GM12878 (cell line): ENCODE measurements around the gene ZFYVE19. TPM values are rescaled to one million over a fixed set of nuclear protein-coding genes. Genes with fewer than 3 reads are reported as not detected.

Source experiments
- ASH2L ChIP-seq: fragments of 300-600, 200-600 bp; sonication (generic); IDR thresholded peaks from 2 replicates; pipeline ENCODE4 v1.6.1; 2017; ENCODE audit warnings: low read depth, mild to moderate bottlenecking, borderline replicate concordance
- BCL3 ChIP-seq: IDR thresholded peaks from 2 replicates; pipeline ENCODE4 v1.6.1; 2011; ENCODE audit warnings: borderline replicate concordance, low read depth, mild to moderate bottlenecking, moderate library complexity, low read length; ENCODE audit not compliant: insufficient read depth, poor library complexity, severe bottlenecking
- CHD4 ChIP-seq: fragments of 200-600 bp; sonication (generic); IDR thresholded peaks from 2 replicates; pipeline ENCODE4 v1.6.1; 2016; ENCODE audit warnings: mild to moderate bottlenecking
- DPF2 ChIP-seq: fragments of 450-650 bp; IDR thresholded peaks from 2 replicates; pipeline ENCODE4 v1.6.1; 2017; ENCODE audit warnings: mild to moderate bottlenecking
- ELK1 ChIP-seq: IDR thresholded peaks from 2 replicates; pipeline ENCODE4 v1.6.1; 2012; ENCODE audit warnings: low read depth, low read length, improper control_type of control experiment
- ETV6 ChIP-seq, 2 experiments: fragments of 450-650 bp in 1 of 2; IDR thresholded peaks in 1 of 2; conservative IDR thresholded peaks in 1 of 2; 2 replicates each; pipeline ENCODE4 v1.6.1; 2014; ENCODE audit warnings: antibody characterized with exemption in 1 of 2, borderline replicate concordance in 1 of 2, low read depth in 1 of 2, mild to moderate bottlenecking in 1 of 2, moderate library complexity in 1 of 2
- FOXK2 ChIP-seq: fragments of 450-650 bp; IDR thresholded peaks from 2 replicates; pipeline ENCODE4 v1.6.1; 2017; ENCODE audit warnings: mild to moderate bottlenecking, moderate library complexity
- GABPA ChIP-seq: IDR thresholded peaks from 2 replicates; pipeline ENCODE4 v1.6.1; 2014; ENCODE audit warnings: antibody characterized with exemption, low read depth, mild to moderate bottlenecking, inconsistent platforms
- HCFC1 ChIP-seq: fragments of 150-350 bp; IDR thresholded peaks from 2 replicates; pipeline ENCODE4 v1.6.1; 2014; ENCODE audit warnings: low read length
- HDAC2 ChIP-seq: fragments of 200-600 bp; sonication (generic); IDR thresholded peaks from 2 replicates; pipeline ENCODE4 v1.6.1; 2017
- HDGF ChIP-seq: fragments of 450-650 bp; IDR thresholded peaks from 2 replicates; pipeline ENCODE4 v1.6.1; 2016; ENCODE audit warnings: antibody characterized with exemption
- KAT2A ChIP-seq: conservative IDR thresholded peaks from 2 replicates; pipeline ENCODE4 v1.6.1; 2011; ENCODE audit warnings: low read depth, low read length; ENCODE audit not compliant: control insufficient read depth
- MLLT1 ChIP-seq: fragments of 450-650 bp; IDR thresholded peaks from 2 replicates; pipeline ENCODE4 v1.6.1; 2016; ENCODE audit warnings: mild to moderate bottlenecking
- MTA3 ChIP-seq: IDR thresholded peaks from 2 replicates; pipeline ENCODE4 v1.6.1; 2012; ENCODE audit warnings: low read length, inconsistent platforms, borderline replicate concordance
- NFYB ChIP-seq: IDR thresholded peaks from 2 replicates; pipeline ENCODE4 v1.6.1; 2011; ENCODE audit warnings: low read depth, mild to moderate bottlenecking, low read length, improper control_type of control experiment, moderate library complexity; ENCODE audit not compliant: insufficient read depth
- NR2C1 ChIP-seq: fragments of 450-650 bp; IDR thresholded peaks from 2 replicates; pipeline ENCODE4 v1.6.1; 2017; ENCODE audit warnings: antibody characterized with exemption, mild to moderate bottlenecking, moderate library complexity
- RAD21 ChIP-seq: IDR thresholded peaks from 2 replicates; pipeline ENCODE4 v1.6.1; 2011; ENCODE audit warnings: mild to moderate bottlenecking, low read depth, low read length, moderate library complexity; ENCODE audit not compliant: insufficient read depth
- RFX5 ChIP-seq: IDR thresholded peaks from 2 replicates; pipeline ENCODE4 v1.6.1; 2011; ENCODE audit warnings: low read depth, low read length, improper control_type of control experiment
- SMAD5 ChIP-seq: IDR thresholded peaks from 2 replicates; pipeline ENCODE4 v1.6.1; 2016; ENCODE audit warnings: antibody characterized with exemption, low read depth
- ZBED1 ChIP-seq: IDR thresholded peaks from 2 replicates; pipeline ENCODE4 v1.6.1; 2016; ENCODE audit warnings: borderline replicate concordance
- ZSCAN29 ChIP-seq: fragments of 450-650 bp; IDR thresholded peaks from 2 replicates; pipeline ENCODE4 v1.6.1; 2017; ENCODE audit warnings: mild to moderate bottlenecking, moderate library complexity
- polyA plus RNA-seq, 11 experiments: library from polyadenylated mRNA; depleted of rRNA in 4 of 11; unstranded in 6 of 11; stranded (reverse) in 5 of 11; fragments of >200 nt; fragmentation: Nextera tagmentation in 4 of 11; fragmentation: Illumina TruSeq in 1 of 11; extraction: Ambion mirVana in 4 of 11; extraction: Trizol in 1 of 11; gene quantifications; 1 replicate in 1 of 11; 2 replicates in 10 of 11; pipeline versions ENCODE4 v1.2.1 to v1.2.3, GENCODE V29; 2011 to 2016; ENCODE audit warnings: inconsistent platforms in 2 of 11, missing spikeins in 2 of 11, low read depth in 1 of 11
- total RNA-seq, 4 experiments: library from RNA; depleted of rRNA in 3 of 4; stranded (reverse); fragments of >200 nt in 3 of 4; fragmentation: Illumina TruSeq in 1 of 4; extraction: Trizol in 1 of 4; gene quantifications; 2 replicates each; pipeline versions ENCODE4 v1.2.1 to v1.2.3, GENCODE V29; 2013 to 2021
- TF ChIP-seq, protein P1 (sequence below): IDR thresholded peaks from 2 replicates; pipeline ENCODE4 v1.6.1; 2011; ENCODE audit warnings: mild to moderate bottlenecking, low read depth, low read length, moderate library complexity; ENCODE audit not compliant: insufficient replicate concordance
- TF ChIP-seq, protein P2 (sequence below): fragments of 450-650 bp; IDR thresholded peaks from 2 replicates; pipeline ENCODE4 v1.6.1; 2018; ENCODE audit warnings: borderline replicate concordance, mild to moderate bottlenecking; ENCODE audit not compliant: partially characterized antibody

Gene ZFYVE19
- total and polyA plus RNA-seq, 10 of the 15 experiments (the other 5 are each of a cell fraction or from before 2014, with no cell fraction given): 1.7 to 36.3 (median 17.0) TPM

DNA sequence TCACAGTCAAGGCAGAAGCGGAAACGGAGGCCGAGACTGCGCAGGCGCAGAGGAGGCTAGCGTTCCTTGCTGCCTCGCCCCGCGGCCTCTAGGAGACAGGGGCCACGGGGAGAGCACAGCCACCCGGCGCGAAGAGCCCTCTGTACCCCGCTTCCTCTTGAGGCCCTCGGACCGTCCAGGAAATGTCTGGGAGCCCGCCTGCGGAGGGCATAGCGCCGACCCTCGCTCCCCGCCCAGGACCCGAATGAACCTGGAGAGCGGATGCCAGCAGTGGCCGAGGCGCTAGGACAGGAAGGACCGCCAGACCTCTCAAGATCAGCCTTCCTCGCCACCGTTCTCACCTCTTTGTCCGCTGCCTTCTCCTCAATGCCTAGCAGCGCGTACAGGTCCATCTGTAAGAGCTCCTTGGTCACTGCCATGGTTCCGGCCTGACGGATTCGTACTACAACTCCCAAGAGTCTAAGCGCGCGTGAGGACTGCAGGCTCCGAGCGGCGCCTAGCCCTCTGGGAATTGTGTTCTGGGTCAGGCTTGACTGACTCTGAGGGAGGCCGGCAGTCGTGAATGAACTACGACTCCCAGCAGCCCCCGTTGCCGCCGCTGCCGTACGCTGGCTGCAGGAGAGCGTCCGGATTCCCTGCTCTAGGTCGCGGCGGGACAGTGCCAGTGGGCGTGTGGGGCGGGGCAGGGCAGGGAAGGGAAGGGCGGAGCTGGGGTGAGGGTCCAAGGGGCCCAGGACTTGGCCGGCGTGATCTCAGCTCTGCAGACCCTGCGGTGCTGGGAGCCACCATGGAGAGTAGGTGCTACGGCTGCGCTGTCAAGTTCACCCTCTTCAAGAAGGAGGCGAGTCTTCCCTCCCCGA is at the start of gene ZFYVE19, which contains the start of gene DNAJC17 (continued):
- TF ChIP-seq ZBED1 (no peak), MTA3 (no peak), RAD21 (no peak), GABPA (peak; percentile 5; the same call in 1 of the 2 replicates), HDAC2 (no peak), HDGF (peak; percentile 73; the same call in 1 of the 2 replicates), FOXK2 (no peak), RFX5 (no peak; the same call in 1 of the 2 replicates), SMAD5 (peak; percentile 83), ETV6 (conservative IDR thresholded peaks at IDR 0.05 in 1 of 2, IDR thresholded peaks at IDR 0.05 in 1 of 2; ENCODE audit: borderline replicate concordance in 1 of 2, low read depth in 1 of 2) (no peak), DPF2 (peak; percentile 70; the same call in 1 of the 2 replicates), BCL3 (no peak), NR2C1 (peak; percentile 72), ZSCAN29 (no peak), ELK1 (peak; percentile 14; the same call in 1 of the 2 replicates), ASH2L (no peak), CHD4 (no peak), KAT2A (no peak), NFYB (no peak), HCFC1 (peak; percentile 96), MLLT1 (0 out of 2 replicates have a peak, but pooled peaks have one; percentile 44)
- TF ChIP-seq, protein P1, sequence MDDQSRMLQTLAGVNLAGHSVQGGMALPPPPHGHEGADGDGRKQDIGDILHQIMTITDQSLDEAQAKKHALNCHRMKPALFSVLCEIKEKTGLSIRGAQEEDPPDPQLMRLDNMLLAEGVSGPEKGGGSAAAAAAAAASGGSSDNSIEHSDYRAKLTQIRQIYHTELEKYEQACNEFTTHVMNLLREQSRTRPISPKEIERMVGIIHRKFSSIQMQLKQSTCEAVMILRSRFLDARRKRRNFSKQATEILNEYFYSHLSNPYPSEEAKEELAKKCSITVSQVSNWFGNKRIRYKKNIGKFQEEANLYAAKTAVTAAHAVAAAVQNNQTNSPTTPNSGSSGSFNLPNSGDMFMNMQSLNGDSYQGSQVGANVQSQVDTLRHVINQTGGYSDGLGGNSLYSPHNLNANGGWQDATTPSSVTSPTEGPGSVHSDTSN: no peak
- TF ChIP-seq, protein P2, sequence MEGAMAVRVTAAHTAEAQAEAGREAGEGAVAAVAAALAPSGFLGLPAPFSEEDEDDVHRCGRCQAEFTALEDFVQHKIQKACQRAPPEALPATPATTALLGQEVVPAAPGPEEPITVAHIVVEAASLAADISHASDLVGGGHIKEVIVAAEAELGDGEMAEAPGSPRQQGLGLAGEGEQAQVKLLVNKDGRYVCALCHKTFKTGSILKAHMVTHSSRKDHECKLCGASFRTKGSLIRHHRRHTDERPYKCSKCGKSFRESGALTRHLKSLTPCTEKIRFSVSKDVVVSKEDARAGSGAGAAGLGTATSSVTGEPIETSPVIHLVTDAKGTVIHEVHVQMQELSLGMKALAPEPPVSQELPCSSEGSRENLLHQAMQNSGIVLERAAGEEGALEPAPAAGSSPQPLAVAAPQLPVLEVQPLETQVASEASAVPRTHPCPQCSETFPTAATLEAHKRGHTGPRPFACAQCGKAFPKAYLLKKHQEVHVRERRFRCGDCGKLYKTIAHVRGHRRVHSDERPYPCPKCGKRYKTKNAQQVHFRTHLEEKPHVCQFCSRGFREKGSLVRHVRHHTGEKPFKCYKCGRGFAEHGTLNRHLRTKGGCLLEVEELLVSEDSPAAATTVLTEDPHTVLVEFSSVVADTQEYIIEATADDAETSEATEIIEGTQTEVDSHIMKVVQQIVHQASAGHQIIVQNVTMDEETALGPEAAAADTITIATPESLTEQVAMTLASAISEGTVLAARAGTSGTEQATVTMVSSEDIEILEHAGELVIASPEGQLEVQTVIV: peak; percentile 68
